ENCODE measurements around the gene RASGRF1. TPM values are rescaled to one million over a fixed set of nuclear protein-coding genes. Genes with fewer than 3 reads are reported as not detected.

The RASGRF1 gene
- total RNA-seq, 6 experiments from 2014 or later: 0.09 to 0.31 (median 0.18) TPM

- no peak for TF ChIP-seq CTCF (IDR thresholded peaks at IDR 0.05)
- Mint-ChIP-seq H3K4me3 (no peak overlapping the region), H3K36me3 (ENCODE audit: low read depth) (no peaks in the 10 kb centered on the region), H3K27ac (no peak overlapping the region), H3K9me3 (no peaks in the 10 kb centered on the region), H3K4me1 (ENCODE audit: low read depth) (no peaks in the 10 kb centered on the region), H3K27me3 (ENCODE audit: insufficient read depth) (peaks cover 25% of the 10 kb centered on the region)
- no peak for DNase-seq
Measured at GRCh38 chr15:79053894-79054293, 36.7 kb downstream of the RASGRF1 start.

DNA sequence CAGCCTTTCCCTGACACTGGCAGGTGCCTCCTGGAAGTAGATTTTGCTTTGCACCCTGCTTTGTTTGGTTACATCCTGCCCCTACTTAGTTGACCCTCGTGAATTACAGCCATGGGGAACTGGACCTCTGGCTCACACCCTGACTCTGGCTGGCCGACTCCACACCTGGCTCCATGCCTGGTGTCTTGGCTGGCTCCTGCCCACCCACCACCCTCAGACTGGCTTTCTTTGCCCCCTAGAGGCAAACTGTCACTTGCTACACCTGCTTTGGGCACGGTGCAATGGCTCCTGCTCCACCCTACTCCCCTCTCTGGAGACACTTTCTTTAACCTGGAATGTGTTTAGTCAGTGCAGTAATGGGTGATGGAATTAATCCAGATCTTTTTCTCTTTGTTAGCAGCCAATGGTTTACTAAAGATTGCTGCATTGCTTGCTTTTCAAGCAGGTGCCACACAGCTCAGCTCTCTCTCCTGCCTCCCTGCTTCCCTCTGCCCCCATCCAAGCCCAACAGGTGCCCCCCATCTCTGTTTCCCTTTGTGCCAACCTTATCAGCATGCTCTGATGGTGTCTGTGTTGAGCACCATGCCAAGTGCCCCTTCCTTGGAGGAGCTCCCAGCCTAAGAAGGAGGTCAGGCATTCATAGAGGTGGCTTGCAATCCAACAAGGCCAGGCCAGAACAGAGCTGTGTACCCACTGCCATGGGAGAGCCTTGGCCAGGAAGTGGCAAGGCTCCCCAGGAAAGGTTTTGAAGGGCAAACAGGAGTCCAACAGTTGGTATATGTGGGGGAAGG, 38.4 kb downstream of the RASGRF1 start:
- Mint-ChIP-seq H3K9me3 (no peaks in the 10 kb centered on the region), H3K36me3 (ENCODE audit: low read depth) (no peaks in the 10 kb centered on the region), H3K4me3 (no peak overlapping the region), H3K4me1 (ENCODE audit: low read depth) (no peaks in the 10 kb centered on the region), H3K27ac (no peak overlapping the region), H3K27me3 (ENCODE audit: insufficient read depth) (peaks cover 16% of the 10 kb centered on the region)
- TF ChIP-seq CTCF (IDR thresholded peaks at IDR 0.05): no peak
- no peak for DNase-seq

- no peak for DNase-seq
- TF ChIP-seq CTCF (IDR thresholded peaks at IDR 0.05): no peak
- Mint-ChIP-seq H3K27ac (no peak overlapping the region), H3K36me3 (ENCODE audit: low read depth) (no peaks in the 10 kb centered on the region), H3K9me3 (no peaks in the 10 kb centered on the region), H3K4me1 (ENCODE audit: low read depth) (no peaks in the 10 kb centered on the region), H3K27me3 (ENCODE audit: insufficient read depth) (peaks cover 14% of the 10 kb centered on the region), H3K4me3 (no peak overlapping the region)
Measured at GRCh38 chr15:79051029-79051428, 39.6 kb downstream of the RASGRF1 start.

DNA sequence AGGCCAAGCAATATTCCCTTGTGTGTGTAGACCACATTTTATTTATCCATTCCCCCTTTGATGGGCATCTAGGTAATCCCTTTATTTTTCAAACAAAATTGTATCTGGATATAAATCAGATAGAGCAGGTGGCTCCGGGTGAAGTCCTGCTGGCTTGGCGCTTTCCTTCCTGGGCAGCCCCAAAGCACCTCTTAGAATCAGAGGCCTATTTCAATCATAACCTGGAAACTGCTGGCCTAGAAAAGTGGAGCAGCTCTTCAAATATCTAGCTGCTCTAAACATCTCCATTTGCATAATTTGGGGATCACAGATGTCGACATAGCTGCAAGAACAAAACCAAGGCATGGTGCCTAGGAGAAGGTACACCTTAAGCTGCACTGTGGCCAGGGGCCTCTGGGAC, 40.2 kb downstream of the RASGRF1 start:
- H3K9me3 Mint-ChIP-seq: no peaks in the 10 kb centered on the region
- peaks cover 13% of the 10 kb centered on the region for H3K27me3 Mint-ChIP-seq (ENCODE audit: insufficient read depth)
- no peaks in the 10 kb centered on the region for H3K36me3 Mint-ChIP-seq (ENCODE audit: low read depth)
- H3K27ac Mint-ChIP-seq: no peak overlapping the region
- TF ChIP-seq CTCF (IDR thresholded peaks at IDR 0.05): no peak
- no peak overlapping the region for H3K4me3 Mint-ChIP-seq
- no peaks in the 10 kb centered on the region for H3K4me1 Mint-ChIP-seq (ENCODE audit: low read depth)
- no peak for DNase-seq

- no peak overlapping the region for H3K27ac Mint-ChIP-seq
- H3K36me3 Mint-ChIP-seq (ENCODE audit: low read depth): no peaks in the 10 kb centered on the region
- TF ChIP-seq CTCF (IDR thresholded peaks at IDR 0.05): no peak
- H3K27me3 Mint-ChIP-seq (ENCODE audit: insufficient read depth): peaks cover 13% of the 10 kb centered on the region
- no peak for DNase-seq
- H3K4me1 Mint-ChIP-seq (ENCODE audit: low read depth): no peaks in the 10 kb centered on the region
- no peaks in the 10 kb centered on the region for H3K9me3 Mint-ChIP-seq
- no peak overlapping the region for H3K4me3 Mint-ChIP-seq
Measured at GRCh38 chr15:79049416-79049815, 41.2 kb downstream of the RASGRF1 start.

Measured in HFFc6 (cell line).